ENCODE results near the gene CNTN1. TPM values are rescaled to one million over a fixed set of nuclear protein-coding genes. Genes with fewer than 3 reads are reported as not detected.

Gene CNTN1
- total RNA-seq, 5 donors from 2014 or later (not counting 1 experiment from before 2014, with no cell fraction given) = not detected

DNA sequence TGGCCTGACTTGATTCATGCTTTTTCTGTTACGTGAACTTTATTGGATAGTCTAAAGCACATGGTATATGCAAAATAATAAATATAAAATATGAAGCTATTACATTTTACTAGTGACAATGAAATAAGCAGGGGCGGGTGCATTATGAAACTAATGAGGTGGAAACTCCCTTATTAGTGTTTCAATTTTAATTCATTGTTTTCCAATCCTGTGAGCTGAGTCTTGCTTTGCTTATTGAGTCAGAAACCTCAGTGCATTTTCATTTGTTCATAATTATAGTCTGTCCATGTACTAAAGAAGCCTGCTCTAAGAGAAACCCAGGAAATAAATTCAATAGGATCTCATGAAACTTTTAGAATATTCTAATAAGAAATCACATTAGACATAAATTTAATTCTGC is 78.5 kb downstream of the CNTN1 start:
- no peak overlapping the region for H3K27ac ChIP-seq (ENCODE audit: low read length)
- Mint-ChIP-seq H3K4me3 (no peak overlapping the region), H3K36me3 (no peaks in the 10 kb centered on the region), H3K27me3 (no peaks in the 10 kb centered on the region), H3K4me1 (no peaks in the 10 kb centered on the region), H3K9me3 (peaks cover 0 to 5% (median 3%) of the 10 kb centered on the region in 3 donors), H3K27ac (no peak overlapping the region)
- H3K27me3 ChIP-seq (replicated peaks in 1 of 2; ENCODE audit: control insufficient read depth in 2 of 2, extremely low read depth in 1 of 2, insufficient read depth in 2 of 2, low read length in 1 of 2) = no peaks in the 10 kb centered on the region
- CTCF ChIA-PET = no interaction called here
- ATAC-seq (replicated peaks in 1 of 4) (no peak), DNase-seq (no peak)
- WGBS (ENCODE audit: insufficient coverage) = no CpG with 5 or more reads among the region's 2 CpGs
- H3K36me3 ChIP-seq (ENCODE audit: control insufficient read depth in 2 of 2, extremely low read depth in 1 of 2, insufficient read depth in 1 of 2, low read length in 1 of 2) = no peaks in the 10 kb centered on the region
- no peak overlapping the region for H3K4me3 ChIP-seq (ENCODE audit: control insufficient read depth in 1 of 2, extremely low read depth in 1 of 2, low read length in 1 of 2)
- POLR2A ChIA-PET = no interaction called here
- no peaks in the 10 kb centered on the region for H3K4me1 ChIP-seq (ENCODE audit: control insufficient read depth in 1 of 2, extremely low read depth in 1 of 2, insufficient read depth in 2 of 2, low read length in 2 of 2)
- no peaks in the 10 kb centered on the region for H3K9me3 ChIP-seq

DNA sequence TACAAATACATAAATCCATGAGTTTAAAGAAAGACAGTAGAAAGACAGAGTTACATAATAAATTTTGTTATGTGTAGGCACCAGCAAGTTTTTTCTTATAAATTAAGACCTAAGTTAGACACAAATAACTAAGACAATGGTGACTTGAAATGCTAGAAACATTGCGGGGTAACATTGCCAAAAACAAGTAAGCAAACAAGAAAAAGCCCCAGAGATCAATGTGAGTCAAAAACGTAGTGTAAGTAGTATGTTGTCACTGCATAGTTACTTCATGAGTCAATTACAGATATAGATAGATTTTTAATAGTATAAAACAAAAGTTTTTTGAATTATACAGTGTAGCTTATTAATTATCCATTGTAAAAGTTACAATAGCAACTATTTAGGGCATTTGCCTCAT is 83.4 kb downstream of the CNTN1 start:
- ChIA-PET CTCF (no interaction called here), POLR2A (no interaction called here)
- Mint-ChIP-seq H3K4me1 (no peaks in the 10 kb centered on the region), H3K27me3 (no peaks in the 10 kb centered on the region), H3K4me3 (no peak overlapping the region), H3K9me3 (no peaks in the 10 kb centered on the region), H3K27ac (no peak overlapping the region), H3K36me3 (no peaks in the 10 kb centered on the region)
- H3K9me3 ChIP-seq = no peaks in the 10 kb centered on the region
- WGBS (ENCODE audit: insufficient coverage) = no CpG with 5 or more reads among the region's 2 CpGs
- DNase-seq = no peak
- H3K4me3 ChIP-seq (ENCODE audit: control insufficient read depth in 1 of 2, extremely low read depth in 1 of 2, low read length in 1 of 2) = no peak overlapping the region
- H3K27ac ChIP-seq (ENCODE audit: low read length) = no peak overlapping the region
- H3K4me1 ChIP-seq (ENCODE audit: control insufficient read depth in 1 of 2, extremely low read depth in 1 of 2, insufficient read depth in 2 of 2, low read length in 2 of 2) = no peaks in the 10 kb centered on the region
- H3K27me3 ChIP-seq (replicated peaks in 1 of 2; ENCODE audit: control insufficient read depth in 2 of 2, extremely low read depth in 1 of 2, insufficient read depth in 2 of 2, low read length in 1 of 2) = no peaks in the 10 kb centered on the region
- H3K36me3 ChIP-seq (ENCODE audit: control insufficient read depth in 2 of 2, extremely low read depth in 1 of 2, insufficient read depth in 1 of 2, low read length in 1 of 2) = no peaks in the 10 kb centered on the region
- ATAC-seq (replicated peaks in 1 of 4) = no peak

DNA sequence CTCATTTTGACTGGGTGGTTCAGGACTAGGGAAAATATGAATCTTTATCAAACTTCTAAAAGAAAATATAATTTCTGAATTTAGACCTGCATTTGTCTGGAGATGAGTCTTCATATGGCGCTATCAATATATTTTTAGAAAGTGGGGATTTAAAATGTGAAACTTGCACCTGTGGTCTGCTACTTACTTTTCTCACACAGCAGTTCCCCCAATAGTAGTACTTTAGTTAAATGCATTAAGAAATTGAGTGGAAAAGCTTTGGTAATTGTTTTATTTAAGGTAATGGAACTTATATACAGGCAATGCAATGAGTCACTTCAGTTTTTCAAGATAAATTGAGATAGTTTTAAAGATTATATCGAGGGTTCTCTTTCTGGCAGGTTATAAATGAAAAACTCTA is 91.9 kb downstream of the CNTN1 start:
- Histone ChIP-seq H3K27me3 (replicated peaks in 1 of 2; ENCODE audit: control insufficient read depth in 2 of 2, extremely low read depth in 1 of 2, insufficient read depth in 2 of 2, low read length in 1 of 2) (no peaks in the 10 kb centered on the region), H3K4me1 (ENCODE audit: control insufficient read depth in 1 of 2, extremely low read depth in 1 of 2, insufficient read depth in 2 of 2, low read length in 2 of 2) (no peaks in the 10 kb centered on the region), H3K4me3 (ENCODE audit: control insufficient read depth in 1 of 2, extremely low read depth in 1 of 2, low read length in 1 of 2) (no peak overlapping the region), H3K36me3 (ENCODE audit: control insufficient read depth in 2 of 2, extremely low read depth in 1 of 2, insufficient read depth in 1 of 2, low read length in 1 of 2) (no peaks in the 10 kb centered on the region), H3K9me3 (no peaks in the 10 kb centered on the region), H3K27ac (ENCODE audit: low read length) (no peak overlapping the region)
- Mint-ChIP-seq H3K4me1 (no peaks in the 10 kb centered on the region), H3K27ac (no peak overlapping the region), H3K27me3 (no peaks in the 10 kb centered on the region), H3K4me3 (no peak overlapping the region), H3K9me3 (no peaks in the 10 kb centered on the region), H3K36me3 (no peaks in the 10 kb centered on the region)
- CTCF ChIA-PET = no interaction called here
- POLR2A ChIA-PET = no interaction called here
- no peak for DNase-seq
- WGBS (ENCODE audit: insufficient coverage) = 57% methylated on average over 1 of the region's 2 CpGs
- ATAC-seq (replicated peaks in 1 of 4) = no peak

DNA sequence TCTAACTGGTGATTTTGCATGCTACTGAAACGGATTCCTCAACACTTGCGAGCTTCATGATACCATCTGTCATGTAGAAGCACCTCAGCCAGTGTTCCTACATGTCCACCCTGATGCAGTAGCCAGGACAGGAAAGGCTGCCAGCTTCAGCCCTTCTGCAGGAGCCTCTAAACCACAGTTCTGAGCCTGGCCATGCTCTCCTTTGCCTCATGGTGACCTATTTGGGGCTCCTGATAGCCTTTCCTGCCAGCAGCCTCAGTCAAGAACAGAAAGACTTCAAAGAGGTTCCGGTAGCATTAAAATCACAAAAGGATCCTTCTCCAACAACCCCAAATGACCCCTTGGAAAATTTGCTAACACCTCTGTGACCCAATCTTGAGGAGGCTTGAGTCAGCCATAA is 96.0 kb downstream of the CNTN1 start:
- POLR2A ChIA-PET = no interaction called here
- Histone ChIP-seq H3K4me3 (ENCODE audit: control insufficient read depth in 1 of 2, extremely low read depth in 1 of 2, low read length in 1 of 2) (no peak overlapping the region), H3K36me3 (ENCODE audit: control insufficient read depth in 2 of 2, extremely low read depth in 1 of 2, insufficient read depth in 1 of 2, low read length in 1 of 2) (no peaks in the 10 kb centered on the region), H3K27me3 (replicated peaks in 1 of 2; ENCODE audit: control insufficient read depth in 2 of 2, extremely low read depth in 1 of 2, insufficient read depth in 2 of 2, low read length in 1 of 2) (no peaks in the 10 kb centered on the region), H3K4me1 (ENCODE audit: control insufficient read depth in 1 of 2, extremely low read depth in 1 of 2, insufficient read depth in 2 of 2, low read length in 2 of 2) (no peaks in the 10 kb centered on the region), H3K27ac (ENCODE audit: low read length) (no peak overlapping the region), H3K9me3 (no peaks in the 10 kb centered on the region)
- DNase-seq (no peak), ATAC-seq (replicated peaks in 1 of 4) (no peak)
- H3K4me1 Mint-ChIP-seq = no peaks in the 10 kb centered on the region
- H3K4me3 Mint-ChIP-seq = no peak overlapping the region
- H3K27me3 Mint-ChIP-seq = no peaks in the 10 kb centered on the region
- CTCF ChIA-PET = no interaction called here
- peaks cover 0 to 5% (median 3%) of the 10 kb centered on the region in 3 donors for H3K9me3 Mint-ChIP-seq
- H3K27ac Mint-ChIP-seq = no peak overlapping the region
- H3K36me3 Mint-ChIP-seq = no peaks in the 10 kb centered on the region
- WGBS (ENCODE audit: insufficient coverage) = 68% methylated on average over 2 of the region's 3 CpGs

DNA sequence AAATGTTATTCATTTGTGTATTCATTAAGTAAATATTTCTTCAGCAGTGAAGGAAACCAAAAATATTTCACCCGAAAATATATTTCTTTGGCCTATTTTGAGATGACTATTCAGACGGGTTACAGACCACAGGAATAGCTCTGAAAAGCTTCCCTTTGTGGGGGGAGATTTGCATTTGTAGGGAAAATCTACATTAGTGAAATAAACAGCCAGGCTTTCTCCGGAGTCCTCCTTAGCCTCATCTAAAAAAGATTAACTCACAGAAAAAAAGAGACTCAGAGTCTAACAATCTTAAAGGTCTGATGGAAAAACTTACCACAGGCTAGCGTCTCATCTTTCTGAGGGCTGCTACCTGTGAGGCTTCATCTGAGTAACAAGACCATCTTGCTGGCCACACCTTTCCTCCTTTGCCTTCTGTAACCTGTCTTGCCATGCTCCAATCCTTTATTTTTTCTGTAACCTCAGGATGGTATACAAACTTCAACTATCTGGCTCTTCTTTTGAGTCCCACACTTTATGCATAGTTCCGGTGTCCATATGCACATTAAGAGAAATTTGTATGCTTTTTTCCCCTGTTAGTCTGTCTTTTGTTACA is 100.7 kb downstream of the CNTN1 start:
- WGBS (ENCODE audit: insufficient coverage) = no CpG with 5 or more reads among the region's 5 CpGs
- ATAC-seq (replicated peaks in 1 of 4) (no peak), DNase-seq (no peak)
- Histone ChIP-seq H3K4me3 (ENCODE audit: control insufficient read depth in 1 of 2, extremely low read depth in 1 of 2, low read length in 1 of 2) (no peak overlapping the region), H3K9me3 (no peaks in the 10 kb centered on the region), H3K36me3 (ENCODE audit: control insufficient read depth in 2 of 2, extremely low read depth in 1 of 2, insufficient read depth in 1 of 2, low read length in 1 of 2) (no peaks in the 10 kb centered on the region), H3K27ac (ENCODE audit: low read length) (no peak overlapping the region), H3K27me3 (replicated peaks in 1 of 2; ENCODE audit: control insufficient read depth in 2 of 2, extremely low read depth in 1 of 2, insufficient read depth in 2 of 2, low read length in 1 of 2) (no peaks in the 10 kb centered on the region), H3K4me1 (ENCODE audit: control insufficient read depth in 1 of 2, extremely low read depth in 1 of 2, insufficient read depth in 2 of 2, low read length in 2 of 2) (no peaks in the 10 kb centered on the region)
- ChIA-PET POLR2A (no interaction called here), CTCF (no interaction called here)
- no peaks in the 10 kb centered on the region for H3K27me3 Mint-ChIP-seq
- H3K4me1 Mint-ChIP-seq = no peaks in the 10 kb centered on the region
- H3K9me3 Mint-ChIP-seq = peaks cover 0 to 8% (median 5%) of the 10 kb centered on the region in 3 donors
- no peak overlapping the region for H3K27ac Mint-ChIP-seq
- no peaks in the 10 kb centered on the region for H3K36me3 Mint-ChIP-seq
- no peak overlapping the region for H3K4me3 Mint-ChIP-seq

DNA sequence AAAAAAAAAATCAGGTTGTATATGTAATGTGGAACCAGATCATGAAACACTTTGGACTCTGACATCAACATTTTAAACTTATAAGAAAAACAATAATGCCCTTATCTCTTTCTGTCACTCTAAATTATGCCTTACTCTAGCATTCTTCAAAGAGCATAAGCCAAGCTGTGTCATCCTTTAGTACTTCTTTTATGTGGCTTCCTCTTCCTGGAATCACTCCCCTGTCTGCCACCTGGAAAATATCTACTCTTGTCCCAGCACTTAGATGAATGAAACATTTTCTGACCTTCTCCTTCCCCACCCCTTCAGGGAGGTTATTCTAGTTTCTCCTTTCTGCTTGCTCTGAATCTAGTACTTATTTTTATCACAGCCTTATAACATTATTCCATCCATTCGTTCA is 101.2 kb downstream of the CNTN1 start:
- H3K4me3 ChIP-seq (ENCODE audit: control insufficient read depth in 1 of 2, extremely low read depth in 1 of 2, low read length in 1 of 2) = no peak overlapping the region
- DNase-seq (no peak), ATAC-seq (replicated peaks in 1 of 4) (no peak)
- Mint-ChIP-seq H3K27me3 (no peaks in the 10 kb centered on the region), H3K27ac (no peak overlapping the region), H3K4me3 (no peak overlapping the region), H3K9me3 (peaks cover 0 to 9% (median 5%) of the 10 kb centered on the region in 3 donors), H3K4me1 (no peaks in the 10 kb centered on the region), H3K36me3 (no peaks in the 10 kb centered on the region)
- H3K27me3 ChIP-seq (replicated peaks in 1 of 2; ENCODE audit: control insufficient read depth in 2 of 2, extremely low read depth in 1 of 2, insufficient read depth in 2 of 2, low read length in 1 of 2) = no peaks in the 10 kb centered on the region
- CTCF ChIA-PET = no interaction called here
- POLR2A ChIA-PET = no interaction called here
- H3K4me1 ChIP-seq (ENCODE audit: control insufficient read depth in 1 of 2, extremely low read depth in 1 of 2, insufficient read depth in 2 of 2, low read length in 2 of 2) = no peaks in the 10 kb centered on the region
- H3K36me3 ChIP-seq (ENCODE audit: control insufficient read depth in 2 of 2, extremely low read depth in 1 of 2, insufficient read depth in 1 of 2, low read length in 1 of 2) = no peaks in the 10 kb centered on the region
- no CpG with 5 or more reads among the region's 1 CpG for WGBS (ENCODE audit: insufficient coverage)
- no peak overlapping the region for H3K27ac ChIP-seq (ENCODE audit: low read length)
- no peaks in the 10 kb centered on the region for H3K9me3 ChIP-seq

DNA sequence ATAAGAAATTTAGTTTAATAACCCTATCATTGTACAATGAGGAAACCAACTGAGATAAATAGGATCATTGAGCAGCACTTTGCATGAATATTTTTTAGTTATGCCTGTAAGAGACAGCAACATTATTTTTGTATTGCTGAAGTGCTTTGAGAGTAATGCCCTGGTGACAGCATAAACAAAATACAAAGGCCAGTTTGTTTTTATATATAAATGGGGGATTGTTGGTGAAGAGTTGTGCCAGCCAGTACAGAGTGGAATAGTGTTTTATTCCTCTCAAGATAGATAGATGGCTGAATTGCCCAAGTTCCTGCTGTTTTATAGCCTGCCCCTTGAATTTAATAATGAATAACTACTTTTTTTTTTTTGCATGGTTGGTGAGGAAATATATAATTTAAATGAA is 101.8 kb downstream of the CNTN1 start:
- Mint-ChIP-seq H3K36me3 (no peaks in the 10 kb centered on the region), H3K27ac (no peak overlapping the region), H3K27me3 (no peaks in the 10 kb centered on the region), H3K4me1 (no peaks in the 10 kb centered on the region), H3K9me3 (peaks cover 0 to 9% (median 5%) of the 10 kb centered on the region in 3 donors), H3K4me3 (no peak overlapping the region)
- H3K36me3 ChIP-seq (ENCODE audit: control insufficient read depth in 2 of 2, extremely low read depth in 1 of 2, insufficient read depth in 1 of 2, low read length in 1 of 2) = no peaks in the 10 kb centered on the region
- H3K9me3 ChIP-seq = no peaks in the 10 kb centered on the region
- ATAC-seq (replicated peaks in 1 of 4) (no peak), DNase-seq (no peak)
- no peaks in the 10 kb centered on the region for H3K4me1 ChIP-seq (ENCODE audit: control insufficient read depth in 1 of 2, extremely low read depth in 1 of 2, insufficient read depth in 2 of 2, low read length in 2 of 2)
- POLR2A ChIA-PET = no interaction called here
- no peaks in the 10 kb centered on the region for H3K27me3 ChIP-seq (replicated peaks in 1 of 2; ENCODE audit: control insufficient read depth in 2 of 2, extremely low read depth in 1 of 2, insufficient read depth in 2 of 2, low read length in 1 of 2)
- no peak overlapping the region for H3K27ac ChIP-seq (ENCODE audit: low read length)
- CTCF ChIA-PET = no interaction called here
- H3K4me3 ChIP-seq (ENCODE audit: control insufficient read depth in 1 of 2, extremely low read depth in 1 of 2, low read length in 1 of 2) = no peak overlapping the region

Data from T-cell (primary cell).